ENCODE measurements around the gene SLC26A1. TPM values are rescaled to one million over a fixed set of nuclear protein-coding genes. Genes with fewer than 3 reads are reported as not detected.

SLC26A1 gene
- total RNA-seq, 4 donors from 2014 or later = not detected

DNA sequence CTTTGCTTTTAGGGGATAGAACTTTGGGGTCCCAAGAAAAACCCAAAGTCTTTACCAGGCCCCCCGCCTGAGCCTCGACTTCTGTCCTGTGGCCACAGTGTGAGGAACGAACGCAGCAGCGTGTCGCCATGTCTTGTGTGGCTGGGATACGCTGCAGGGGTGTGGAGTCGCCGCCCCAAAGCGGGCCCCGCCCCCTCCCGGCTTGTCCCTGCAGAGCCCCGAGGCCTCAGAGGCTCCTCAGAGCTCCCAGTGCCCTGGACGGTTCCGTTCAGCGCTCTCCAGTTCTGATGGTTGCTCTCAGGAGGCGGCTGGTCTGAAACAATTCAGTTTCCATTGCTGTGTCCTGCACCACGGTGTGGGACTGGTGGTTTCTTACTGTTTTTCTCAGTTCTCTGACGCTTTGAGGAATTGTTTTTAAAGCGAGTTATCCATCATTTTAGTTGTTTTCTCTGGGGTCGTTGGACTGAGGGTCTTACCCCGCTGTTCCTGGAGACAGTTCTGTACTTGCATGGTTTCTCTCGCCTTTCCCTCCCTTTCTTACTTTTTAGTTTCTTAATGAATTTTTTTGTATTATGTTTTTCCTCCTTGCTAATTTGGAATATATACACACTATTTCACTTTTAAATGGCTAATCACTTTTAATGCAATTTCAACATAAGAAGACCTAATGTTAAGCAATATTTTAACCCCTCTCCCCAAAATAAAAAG is 7.9 kb downstream of the SLC26A1 start:
- DNase-seq = no peak
- no peak overlapping the region for H3K27ac ChIP-seq

GRCh38 chr4:984336-985054 is 8.7 kb downstream of the SLC26A1 start:
- H3K27me3 ChIP-seq = no peaks in the 10 kb centered on the region
- no peak overlapping the region for H3K27ac ChIP-seq
- WGBS, 2 donors = 61 to 66% methylated on average over 12 to 15 of the region's 15 CpGs
- DNase-seq = no peak
- H3K4me1 ChIP-seq = peaks cover 24 to 45% (median 25%) of the 10 kb centered on the region in 3 donors
- no peak for TF ChIP-seq POLR2A (IDR thresholded peaks at IDR 0.05)
- TF ChIP-seq, protein P1, sequence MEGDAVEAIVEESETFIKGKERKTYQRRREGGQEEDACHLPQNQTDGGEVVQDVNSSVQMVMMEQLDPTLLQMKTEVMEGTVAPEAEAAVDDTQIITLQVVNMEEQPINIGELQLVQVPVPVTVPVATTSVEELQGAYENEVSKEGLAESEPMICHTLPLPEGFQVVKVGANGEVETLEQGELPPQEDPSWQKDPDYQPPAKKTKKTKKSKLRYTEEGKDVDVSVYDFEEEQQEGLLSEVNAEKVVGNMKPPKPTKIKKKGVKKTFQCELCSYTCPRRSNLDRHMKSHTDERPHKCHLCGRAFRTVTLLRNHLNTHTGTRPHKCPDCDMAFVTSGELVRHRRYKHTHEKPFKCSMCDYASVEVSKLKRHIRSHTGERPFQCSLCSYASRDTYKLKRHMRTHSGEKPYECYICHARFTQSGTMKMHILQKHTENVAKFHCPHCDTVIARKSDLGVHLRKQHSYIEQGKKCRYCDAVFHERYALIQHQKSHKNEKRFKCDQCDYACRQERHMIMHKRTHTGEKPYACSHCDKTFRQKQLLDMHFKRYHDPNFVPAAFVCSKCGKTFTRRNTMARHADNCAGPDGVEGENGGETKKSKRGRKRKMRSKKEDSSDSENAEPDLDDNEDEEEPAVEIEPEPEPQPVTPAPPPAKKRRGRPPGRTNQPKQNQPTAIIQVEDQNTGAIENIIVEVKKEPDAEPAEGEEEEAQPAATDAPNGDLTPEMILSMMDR (IDR thresholded peaks at IDR 0.05) = no peak
- H3K9me3 ChIP-seq = no peaks in the 10 kb centered on the region
- H3K4me3 ChIP-seq = peak overlapping the region; percentile 8 to 51 (median 33)
- H3K36me3 ChIP-seq = peaks cover 0 to 9% (median 0%) of the 10 kb centered on the region in 3 donors
- intact Hi-C loops (cut with DNase I) = no loop called here

More for the DNA sequence above, 7.9 kb downstream of the SLC26A1 start:
- WGBS, 2 donors = 46 to 56% methylated on average over 10 to 13 of the region's 23 CpGs
- Histone ChIP-seq H3K9me3 (no peaks in the 10 kb centered on the region), H3K4me1 (peaks cover 23 to 44% (median 24%) of the 10 kb centered on the region in 3 donors), H3K36me3 (peaks cover 0 to 16% (median 0%) of the 10 kb centered on the region in 3 donors), H3K27me3 (no peaks in the 10 kb centered on the region), H3K4me3 (peak overlapping the region; percentile 8 to 51 (median 33))
- intact Hi-C loops (cut with DNase I) = no loop called here
- TF ChIP-seq, protein P1 (IDR thresholded peaks at IDR 0.05) = peak in 3 of 6 experiments; percentile 5 to 15 (median 13)
- TF ChIP-seq POLR2A (IDR thresholded peaks at IDR 0.05) = no peak

- H3K27ac ChIP-seq = no peak overlapping the region
- intact Hi-C loops (cut with DNase I) = no loop called here
- TF ChIP-seq, protein P1 (IDR thresholded peaks at IDR 0.05) = no peak
- no peak for TF ChIP-seq POLR2A (IDR thresholded peaks at IDR 0.05)
- no peaks in the 10 kb centered on the region for H3K36me3 ChIP-seq
- H3K4me1 ChIP-seq = peaks cover 20 to 45% (median 25%) of the 10 kb centered on the region in 3 donors
- H3K4me3 ChIP-seq = no peak overlapping the region
- H3K27me3 ChIP-seq = no peaks in the 10 kb centered on the region
- 92% methylated on average over 15 of the region's 15 CpGs for WGBS, 2 donors
- H3K9me3 ChIP-seq = no peaks in the 10 kb centered on the region
- DNase-seq = no peak
Measured at GRCh38 chr4:982814-983213, 10.4 kb downstream of the SLC26A1 start.

GRCh38 chr4:982291-982690 is 10.9 kb downstream of the SLC26A1 start:
- H3K27ac ChIP-seq = no peak overlapping the region
- intact Hi-C loops (cut with DNase I) = no loop called here
- TF ChIP-seq, protein P1 (IDR thresholded peaks at IDR 0.05) = no peak
- TF ChIP-seq POLR2A (IDR thresholded peaks at IDR 0.05) = no peak
- no peaks in the 10 kb centered on the region for H3K27me3 ChIP-seq
- H3K9me3 ChIP-seq = no peaks in the 10 kb centered on the region
- 90% methylated on average over 2 to 10 of the region's 17 CpGs for WGBS, 2 donors
- H3K4me1 ChIP-seq = peaks cover 14 to 39% (median 20%) of the 10 kb centered on the region in 3 donors
- no peaks in the 10 kb centered on the region for H3K36me3 ChIP-seq
- no peak overlapping the region for H3K4me3 ChIP-seq
- no peak for DNase-seq
